Astrocyte (in vitro differentiated cells and primary cell): Measurements from ENCODE around the gene SYT7. TPM values are rescaled to one million over a fixed set of nuclear protein-coding genes. Genes with fewer than 3 reads are reported as not detected.

ENCODE experiments used
- DNase-seq: peaks from one replicate; pipeline ENCODE4 v3.0.0-alpha.2; 2010; ENCODE audit warnings: low read depth
- FAIRE-seq: peaks from 2 replicates; lab custom pipeline; 2011; peaks lifted over from hg19 to GRCh38; lab: Jason Lieb, UNC
- H2AFZ ChIP-seq: 2 replicates; pipeline ENCODE4 v1.6.0; 2012; ENCODE audit warnings: low read depth, low read length, inconsistent platforms
- H3K27ac ChIP-seq: 2 replicates; pipeline ENCODE4 v1.5.1; 2011; ENCODE audit warnings: low read depth, low read length, inconsistent platforms
- H3K27me3 ChIP-seq: 2 replicates; pipeline ENCODE4 v1.6.0; 2011; ENCODE audit warnings: low read length, inconsistent platforms; ENCODE audit not compliant: insufficient read depth
- H3K36me3 ChIP-seq: 2 replicates; pipeline ENCODE4 v1.5.1; 2011; ENCODE audit warnings: low read length, inconsistent platforms; ENCODE audit not compliant: insufficient read depth
- H3K4me1 ChIP-seq: 2 replicates; pipeline ENCODE4 v1.5.1; 2011; ENCODE audit warnings: low read length, inconsistent platforms; ENCODE audit not compliant: insufficient read depth
- H3K4me2 ChIP-seq: 2 replicates; pipeline ENCODE4 v1.6.0; 2012; ENCODE audit warnings: low read length, inconsistent platforms
- H3K4me3 ChIP-seq: 2 replicates; pipeline ENCODE4 v1.5.1; 2011; ENCODE audit warnings: low read depth, mild to moderate bottlenecking, low read length, inconsistent platforms; ENCODE audit not compliant: insufficient read depth
- H3K79me2 ChIP-seq: 2 replicates; pipeline ENCODE4 v1.6.0; 2012; ENCODE audit warnings: mild to moderate bottlenecking, low read length, inconsistent platforms; ENCODE audit not compliant: insufficient read depth
- H3K9ac ChIP-seq: 2 replicates; pipeline ENCODE4 v1.6.0; 2012; ENCODE audit warnings: mild to moderate bottlenecking, low read length, inconsistent platforms
- H3K9me3 ChIP-seq: 2 replicates; pipeline ENCODE4 v1.5.1; 2012; ENCODE audit warnings: low read depth, mild to moderate bottlenecking, low read length, inconsistent platforms; ENCODE audit not compliant: insufficient read depth
- H4K20me1 ChIP-seq: 2 replicates; pipeline ENCODE4 v1.6.0; 2012; ENCODE audit warnings: low read length, inconsistent platforms; ENCODE audit not compliant: insufficient read depth
- H3K27ac Mint-ChIP-seq: one replicate; pipeline ENCODE4 v1.8.0; 2021; ENCODE audit warnings: mild to moderate bottlenecking, mixed read lengths; ENCODE audit not compliant: unreplicated experiment
- H3K27me3 Mint-ChIP-seq: one replicate; pipeline ENCODE4 v1.8.0; 2021; ENCODE audit warnings: low read depth, mixed read lengths; ENCODE audit not compliant: unreplicated experiment
- H3K36me3 Mint-ChIP-seq: one replicate; pipeline ENCODE4 v1.8.0; 2021; ENCODE audit warnings: low read depth, mixed read lengths; ENCODE audit not compliant: unreplicated experiment
- H3K4me1 Mint-ChIP-seq: one replicate; pipeline ENCODE4 v1.8.0; 2021; ENCODE audit warnings: low read depth, mixed read lengths; ENCODE audit not compliant: unreplicated experiment
- H3K4me3 Mint-ChIP-seq: one replicate; pipeline ENCODE4 v1.8.0; 2021; ENCODE audit warnings: mild to moderate bottlenecking, moderate library complexity, mixed read lengths; ENCODE audit not compliant: unreplicated experiment
- H3K9me3 Mint-ChIP-seq: one replicate; pipeline ENCODE4 v1.8.0; 2021; ENCODE audit warnings: mild to moderate bottlenecking, mixed read lengths; ENCODE audit not compliant: unreplicated experiment
- EZH2 ChIP-seq: IDR thresholded peaks from 2 replicates; pipeline ENCODE4 v1.6.1; 2012; ENCODE audit warnings: mild to moderate bottlenecking, low read length, inconsistent platforms; ENCODE audit not compliant: insufficient read depth
- total RNA-seq: library from RNA; stranded (reverse); gene quantifications from 2 replicates; pipeline ENCODE4 v1.2.1, GENCODE V29; 2021
- TF ChIP-seq, protein P1 (sequence below): IDR thresholded peaks from 2 replicates; pipeline ENCODE4 v1.5.1; 2011; ENCODE audit warnings: low read depth, mild to moderate bottlenecking, inconsistent platforms, low read length, moderate library complexity; ENCODE audit not compliant: insufficient read depth

SYT7 gene
- total RNA-seq, 1 donor from 2014 or later: 3.7 TPM

DNA sequence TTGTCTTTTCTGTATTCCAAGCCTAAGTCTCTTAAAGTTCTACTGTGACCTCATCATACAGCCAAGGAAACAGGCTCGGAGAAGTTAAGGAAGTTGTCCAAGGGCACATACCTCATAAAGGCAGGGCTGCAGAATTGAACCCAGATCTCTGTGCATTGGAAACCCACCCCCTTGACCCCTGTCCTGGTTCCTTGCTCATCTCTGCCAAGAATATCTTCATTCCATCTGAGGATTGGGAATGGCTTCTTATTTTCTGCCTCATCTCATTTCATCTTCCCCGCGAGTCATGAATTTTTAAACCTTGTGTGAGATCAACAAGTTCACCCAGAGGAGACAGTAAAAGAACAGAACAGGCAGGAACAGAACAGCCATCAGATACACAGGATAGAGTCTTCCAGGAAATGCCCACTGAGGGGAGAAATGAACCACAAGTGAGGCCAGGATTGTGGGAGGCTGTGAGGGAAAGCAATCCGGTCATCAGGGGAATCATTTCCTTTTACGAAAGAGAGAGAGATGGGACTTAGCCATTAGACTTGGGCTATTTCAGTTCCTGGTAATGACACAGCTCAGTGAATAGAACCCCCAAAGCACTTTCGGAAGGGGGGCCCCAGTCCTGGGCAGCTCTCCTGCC, 106.7 kb downstream of the SYT7 start:
- no peak overlapping the region for H3K4me2 ChIP-seq
- no peak for TF ChIP-seq EZH2
- TF ChIP-seq, protein P1, sequence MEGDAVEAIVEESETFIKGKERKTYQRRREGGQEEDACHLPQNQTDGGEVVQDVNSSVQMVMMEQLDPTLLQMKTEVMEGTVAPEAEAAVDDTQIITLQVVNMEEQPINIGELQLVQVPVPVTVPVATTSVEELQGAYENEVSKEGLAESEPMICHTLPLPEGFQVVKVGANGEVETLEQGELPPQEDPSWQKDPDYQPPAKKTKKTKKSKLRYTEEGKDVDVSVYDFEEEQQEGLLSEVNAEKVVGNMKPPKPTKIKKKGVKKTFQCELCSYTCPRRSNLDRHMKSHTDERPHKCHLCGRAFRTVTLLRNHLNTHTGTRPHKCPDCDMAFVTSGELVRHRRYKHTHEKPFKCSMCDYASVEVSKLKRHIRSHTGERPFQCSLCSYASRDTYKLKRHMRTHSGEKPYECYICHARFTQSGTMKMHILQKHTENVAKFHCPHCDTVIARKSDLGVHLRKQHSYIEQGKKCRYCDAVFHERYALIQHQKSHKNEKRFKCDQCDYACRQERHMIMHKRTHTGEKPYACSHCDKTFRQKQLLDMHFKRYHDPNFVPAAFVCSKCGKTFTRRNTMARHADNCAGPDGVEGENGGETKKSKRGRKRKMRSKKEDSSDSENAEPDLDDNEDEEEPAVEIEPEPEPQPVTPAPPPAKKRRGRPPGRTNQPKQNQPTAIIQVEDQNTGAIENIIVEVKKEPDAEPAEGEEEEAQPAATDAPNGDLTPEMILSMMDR: no peak
- Mint-ChIP-seq H3K9me3 (no peaks in the 10 kb centered on the region), H3K4me1 (peaks cover 12% of the 10 kb centered on the region), H3K27me3 (peaks cover 15% of the 10 kb centered on the region), H3K4me3 (no peak overlapping the region), H3K36me3 (peaks cover 13% of the 10 kb centered on the region), H3K27ac (peak overlapping the region; percentile 49)
- no peaks in the 10 kb centered on the region for H3K9me3 ChIP-seq
- peaks cover 6% of the 10 kb centered on the region for H3K27me3 ChIP-seq
- no peaks in the 10 kb centered on the region for H3K4me1 ChIP-seq
- FAIRE-seq (peak; percentile 29), DNase-seq (no peak)
- no peak overlapping the region for H3K9ac ChIP-seq
- H3K27ac ChIP-seq: no peak overlapping the region
- H2AFZ ChIP-seq: no peak overlapping the region
- H3K36me3 ChIP-seq: no peaks in the 10 kb centered on the region
- H4K20me1 ChIP-seq: peaks cover 11% of the 10 kb centered on the region
- no peak overlapping the region for H3K4me3 ChIP-seq
- no peaks in the 10 kb centered on the region for H3K79me2 ChIP-seq

DNA sequence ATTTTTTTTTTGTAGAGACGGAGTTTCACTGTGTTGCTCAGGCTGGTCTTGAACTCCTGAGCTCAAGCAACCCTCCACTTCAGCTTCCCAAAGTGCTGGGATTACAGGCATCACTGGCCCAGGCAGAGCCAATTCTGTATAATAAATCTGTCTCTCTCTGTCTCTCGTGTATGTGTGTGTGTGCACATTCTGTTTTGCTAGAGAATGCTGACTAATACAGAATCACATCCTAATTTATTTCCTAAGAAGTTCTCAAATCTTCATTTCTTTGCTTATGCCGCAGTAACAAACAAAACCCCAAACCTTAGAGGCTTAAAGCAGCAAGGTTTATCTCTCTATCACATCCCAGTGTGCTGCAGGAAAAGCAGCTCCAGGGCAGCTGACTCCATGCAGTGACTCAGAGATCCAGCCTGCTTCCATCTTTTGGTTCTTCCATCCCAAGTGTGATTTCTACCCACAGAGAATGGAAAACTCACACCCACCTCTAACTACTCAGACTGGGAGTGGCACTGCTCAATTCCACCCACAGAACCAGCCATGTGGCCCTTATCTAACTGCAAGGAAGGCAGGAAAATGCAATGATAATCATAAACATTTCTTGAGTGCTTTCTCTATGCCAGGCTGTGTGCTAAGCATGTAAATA, 107.4 kb downstream of the SYT7 start:
- FAIRE-seq: no peak
- H3K4me3 ChIP-seq: no peak overlapping the region
- peaks cover 4% of the 10 kb centered on the region for H3K27me3 ChIP-seq
- H3K27me3 Mint-ChIP-seq: peaks cover 11% of the 10 kb centered on the region
- H3K4me2 ChIP-seq: no peak overlapping the region
- H3K36me3 ChIP-seq: no peaks in the 10 kb centered on the region
- H3K9me3 Mint-ChIP-seq: no peaks in the 10 kb centered on the region
- H4K20me1 ChIP-seq: peaks cover 8% of the 10 kb centered on the region
- H3K9me3 ChIP-seq: no peaks in the 10 kb centered on the region
- peaks cover 13% of the 10 kb centered on the region for H3K36me3 Mint-ChIP-seq
- H3K4me3 Mint-ChIP-seq: no peak overlapping the region
- H3K79me2 ChIP-seq: no peaks in the 10 kb centered on the region
- no peaks in the 10 kb centered on the region for H3K4me1 ChIP-seq
- no peak overlapping the region for H2AFZ ChIP-seq
- peaks cover 12% of the 10 kb centered on the region for H3K4me1 Mint-ChIP-seq
- peak; percentile 49 for DNase-seq
- no peak overlapping the region for H3K27ac ChIP-seq
- no peak overlapping the region for H3K27ac Mint-ChIP-seq
- no peak overlapping the region for H3K9ac ChIP-seq
- no peak for TF ChIP-seq EZH2
- TF ChIP-seq, protein P1: no peak

DNA sequence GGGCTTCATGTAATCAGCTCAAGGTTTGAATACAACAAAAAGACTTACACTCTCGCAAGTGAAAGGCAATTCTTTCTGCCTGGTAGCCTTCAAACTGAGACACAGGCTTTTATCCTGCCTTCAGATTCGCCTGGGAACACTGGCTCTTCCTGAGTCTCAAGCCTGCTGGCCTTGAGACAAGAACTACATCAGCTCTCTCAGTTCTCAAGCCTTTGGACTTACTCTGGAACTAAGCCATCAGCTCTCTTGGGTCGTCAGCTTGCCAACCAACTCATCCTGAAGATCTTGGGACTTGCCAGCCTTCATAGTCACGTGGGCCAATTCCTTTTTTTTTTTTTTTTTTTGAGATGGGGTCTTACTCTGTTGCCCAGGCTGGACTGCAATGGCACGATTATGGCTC, 108.0 kb downstream of the SYT7 start:
- no peaks in the 10 kb centered on the region for H3K79me2 ChIP-seq
- Mint-ChIP-seq H3K27ac (no peak overlapping the region), H3K27me3 (peaks cover 4% of the 10 kb centered on the region), H3K4me3 (no peak overlapping the region), H3K4me1 (peaks cover 12% of the 10 kb centered on the region), H3K9me3 (no peaks in the 10 kb centered on the region), H3K36me3 (peaks cover 18% of the 10 kb centered on the region)
- no peaks in the 10 kb centered on the region for H3K36me3 ChIP-seq
- no peak overlapping the region for H3K4me3 ChIP-seq
- H3K4me2 ChIP-seq: no peak overlapping the region
- H2AFZ ChIP-seq: no peak overlapping the region
- TF ChIP-seq, protein P1: no peak
- no peak for TF ChIP-seq EZH2
- DNase-seq: peak; percentile 59
- H3K9ac ChIP-seq: no peak overlapping the region
- H4K20me1 ChIP-seq: peaks cover 1% of the 10 kb centered on the region
- no peaks in the 10 kb centered on the region for H3K9me3 ChIP-seq
- no peaks in the 10 kb centered on the region for H3K27me3 ChIP-seq
- no peaks in the 10 kb centered on the region for H3K4me1 ChIP-seq
- H3K27ac ChIP-seq: no peak overlapping the region
- no peak for FAIRE-seq
